ENCODE measurements around the gene HBQ1.

GRCh38 chr16:166375-167121, 13.7 kb upstream of the HBQ1 start:
- TF ChIP-seq CTCF (IDR thresholded peaks at IDR 0.05) (no peak), POLR2A (IDR thresholded peaks at IDR 0.05; ENCODE audit: low read depth) (no peak), POLR2AphosphoS5 (IDR thresholded peaks at IDR 0.05) (no peak), EP300 (IDR thresholded peaks at IDR 0.05) (no peak)

All from esophagus muscularis mucosa (tissue), 4 donors.